RWPE2 (cell line): ENCODE data around the gene RNF39.

Experiments used
- ATAC-seq: fragments of 200-7000 bp; cut with Tn5 transposase; 3 replicates; pipeline ENCODE4 v1.9.1; 2021; ENCODE audit warnings: low read depth
- DNase-seq: peaks from one replicate; pipeline ENCODE4 v3.0.0-alpha.2; 2020; ENCODE audit warnings: low spot score
- H3K27ac ChIP-seq: fragments of 450-650 bp; 2 replicates; pipeline ENCODE4 v1.5.1; 2017; ENCODE audit warnings: mild to moderate bottlenecking; ENCODE audit not compliant: poor library complexity, severe bottlenecking
- H3K27me3 ChIP-seq: fragments of 250-450 bp; sonication (Bioruptor Pico); 2 replicates; pipeline ENCODE4 v1.5.1; 2021; ENCODE audit warnings: mild to moderate bottlenecking, moderate library complexity; ENCODE audit not compliant: insufficient read depth, poor library complexity, severe bottlenecking
- H3K36me3 ChIP-seq: fragments of 250-450 bp; sonication (Bioruptor Pico); 2 replicates; pipeline ENCODE4 v1.5.1; 2020; ENCODE audit warnings: low read depth, mild to moderate bottlenecking, moderate library complexity
- H3K4me1 ChIP-seq: fragments of 250-450 bp; sonication (Bioruptor Pico); 2 replicates; pipeline ENCODE4 v1.5.1; 2021; ENCODE audit warnings: mild to moderate bottlenecking, moderate library complexity; ENCODE audit not compliant: insufficient read depth, poor library complexity, severe bottlenecking
- H3K4me3 ChIP-seq: fragments of 250-450 bp; sonication (Bioruptor Pico); 2 replicates; pipeline ENCODE4 v1.5.1; 2021; ENCODE audit warnings: mild to moderate bottlenecking, moderate library complexity; ENCODE audit not compliant: severe bottlenecking
- H3K9me3 ChIP-seq: fragments of 250-450 bp; sonication (Bioruptor Pico); 2 replicates; pipeline ENCODE4 v1.5.1; 2021; ENCODE audit warnings: mild to moderate bottlenecking, moderate library complexity; ENCODE audit not compliant: severe bottlenecking
- TF ChIP-seq, protein P1 (sequence below): fragments of 450-650 bp; IDR thresholded peaks from one replicate; pipeline ENCODE4 v1.5.1; 2017; ENCODE audit warnings: mild to moderate bottlenecking, moderate library complexity; ENCODE audit not compliant: poor library complexity, severe bottlenecking

RNF39 gene

GRCh38 chr6:30096829-30097228 is 21.3 kb upstream of the RNF39 start:
- no peak for ATAC-seq
- Histone ChIP-seq H3K27ac (no peak overlapping the region), H3K9me3 (no peaks in the 10 kb centered on the region), H3K4me3 (no peak overlapping the region), H3K27me3 (no peaks in the 10 kb centered on the region), H3K36me3 (no peaks in the 10 kb centered on the region), H3K4me1 (peaks cover 6% of the 10 kb centered on the region)
- DNase-seq = no peak
- TF ChIP-seq, protein P1, sequence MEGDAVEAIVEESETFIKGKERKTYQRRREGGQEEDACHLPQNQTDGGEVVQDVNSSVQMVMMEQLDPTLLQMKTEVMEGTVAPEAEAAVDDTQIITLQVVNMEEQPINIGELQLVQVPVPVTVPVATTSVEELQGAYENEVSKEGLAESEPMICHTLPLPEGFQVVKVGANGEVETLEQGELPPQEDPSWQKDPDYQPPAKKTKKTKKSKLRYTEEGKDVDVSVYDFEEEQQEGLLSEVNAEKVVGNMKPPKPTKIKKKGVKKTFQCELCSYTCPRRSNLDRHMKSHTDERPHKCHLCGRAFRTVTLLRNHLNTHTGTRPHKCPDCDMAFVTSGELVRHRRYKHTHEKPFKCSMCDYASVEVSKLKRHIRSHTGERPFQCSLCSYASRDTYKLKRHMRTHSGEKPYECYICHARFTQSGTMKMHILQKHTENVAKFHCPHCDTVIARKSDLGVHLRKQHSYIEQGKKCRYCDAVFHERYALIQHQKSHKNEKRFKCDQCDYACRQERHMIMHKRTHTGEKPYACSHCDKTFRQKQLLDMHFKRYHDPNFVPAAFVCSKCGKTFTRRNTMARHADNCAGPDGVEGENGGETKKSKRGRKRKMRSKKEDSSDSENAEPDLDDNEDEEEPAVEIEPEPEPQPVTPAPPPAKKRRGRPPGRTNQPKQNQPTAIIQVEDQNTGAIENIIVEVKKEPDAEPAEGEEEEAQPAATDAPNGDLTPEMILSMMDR = no peak

DNA sequence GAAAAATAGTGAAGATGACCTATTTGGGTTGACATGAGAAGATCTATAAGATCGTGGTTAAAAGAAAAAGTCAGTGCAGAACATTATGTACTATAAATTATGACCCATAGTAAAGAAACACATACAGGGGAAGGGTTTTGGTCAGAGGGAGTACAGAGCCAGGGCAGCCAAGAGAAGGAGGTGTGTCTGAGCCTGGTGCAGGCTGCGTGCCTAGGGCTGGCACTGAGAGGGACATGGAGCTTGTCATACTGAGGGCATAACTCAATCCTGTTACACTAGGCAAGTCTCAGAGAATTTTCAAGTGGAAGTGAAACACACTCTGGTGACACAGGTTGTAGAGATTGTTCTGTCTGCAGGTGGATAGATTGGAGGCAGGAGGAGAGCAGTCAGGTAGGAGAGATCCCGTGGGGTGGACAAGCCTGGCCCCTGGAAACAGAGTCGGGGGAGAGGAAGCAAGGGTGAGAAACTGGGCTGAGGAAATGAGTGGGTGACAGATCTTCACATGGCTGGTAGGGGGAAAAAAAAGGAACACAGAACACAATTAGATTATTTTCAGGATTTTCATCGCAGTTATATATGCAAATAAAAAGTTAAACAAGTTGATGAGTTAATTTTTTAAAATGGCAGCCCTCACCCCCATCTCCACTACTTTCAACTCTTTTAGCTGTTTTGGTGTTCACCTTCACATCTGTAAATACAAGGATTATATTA is 18.5 kb upstream of the RNF39 start:
- H3K4me3 ChIP-seq = no peak overlapping the region
- ATAC-seq (no peak), DNase-seq (no peak)
- H3K27ac ChIP-seq = no peak overlapping the region
- H3K4me1 ChIP-seq = peaks cover 8% of the 10 kb centered on the region
- H3K9me3 ChIP-seq = no peaks in the 10 kb centered on the region
- no peaks in the 10 kb centered on the region for H3K36me3 ChIP-seq
- no peaks in the 10 kb centered on the region for H3K27me3 ChIP-seq
- TF ChIP-seq, protein P1 = no peak

DNA sequence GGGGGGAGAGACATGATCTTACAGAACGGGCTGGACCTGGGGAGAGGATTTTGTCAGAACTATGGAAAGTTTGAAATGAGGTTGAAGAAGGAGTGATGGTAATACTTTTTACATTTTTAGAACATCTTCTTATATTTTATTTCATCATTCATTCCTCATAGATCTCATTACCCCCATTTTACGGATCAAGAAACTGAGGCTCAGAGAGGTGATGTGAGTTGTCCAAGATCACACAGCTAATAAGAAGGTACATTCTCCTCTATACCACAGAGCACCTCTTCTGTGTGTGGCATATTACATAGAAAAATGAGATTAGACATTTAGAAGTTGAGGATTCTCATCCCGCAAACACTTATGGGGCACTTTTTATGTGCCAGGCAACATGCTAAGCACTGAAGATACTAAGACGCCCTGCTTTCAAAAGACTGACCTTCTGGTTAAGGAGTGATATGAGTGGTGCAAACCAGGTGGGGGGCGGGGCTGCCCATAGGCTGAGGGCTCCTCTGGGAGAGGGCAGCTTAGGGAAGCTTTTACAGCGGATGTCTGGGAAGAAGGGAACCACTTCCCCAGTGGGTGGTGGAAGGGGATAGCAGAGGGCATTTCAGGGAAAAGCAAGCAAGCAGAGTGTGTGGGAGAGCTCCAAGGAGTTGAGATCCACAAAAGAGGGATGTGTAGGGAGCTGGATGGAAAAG is 17.4 kb upstream of the RNF39 start:
- Histone ChIP-seq H3K36me3 (no peaks in the 10 kb centered on the region), H3K9me3 (no peaks in the 10 kb centered on the region), H3K27me3 (no peaks in the 10 kb centered on the region), H3K27ac (no peak overlapping the region), H3K4me1 (peaks cover 8% of the 10 kb centered on the region), H3K4me3 (no peak overlapping the region)
- ATAC-seq (no peak), DNase-seq (no peak)
- TF ChIP-seq, protein P1 = no peak

DNA sequence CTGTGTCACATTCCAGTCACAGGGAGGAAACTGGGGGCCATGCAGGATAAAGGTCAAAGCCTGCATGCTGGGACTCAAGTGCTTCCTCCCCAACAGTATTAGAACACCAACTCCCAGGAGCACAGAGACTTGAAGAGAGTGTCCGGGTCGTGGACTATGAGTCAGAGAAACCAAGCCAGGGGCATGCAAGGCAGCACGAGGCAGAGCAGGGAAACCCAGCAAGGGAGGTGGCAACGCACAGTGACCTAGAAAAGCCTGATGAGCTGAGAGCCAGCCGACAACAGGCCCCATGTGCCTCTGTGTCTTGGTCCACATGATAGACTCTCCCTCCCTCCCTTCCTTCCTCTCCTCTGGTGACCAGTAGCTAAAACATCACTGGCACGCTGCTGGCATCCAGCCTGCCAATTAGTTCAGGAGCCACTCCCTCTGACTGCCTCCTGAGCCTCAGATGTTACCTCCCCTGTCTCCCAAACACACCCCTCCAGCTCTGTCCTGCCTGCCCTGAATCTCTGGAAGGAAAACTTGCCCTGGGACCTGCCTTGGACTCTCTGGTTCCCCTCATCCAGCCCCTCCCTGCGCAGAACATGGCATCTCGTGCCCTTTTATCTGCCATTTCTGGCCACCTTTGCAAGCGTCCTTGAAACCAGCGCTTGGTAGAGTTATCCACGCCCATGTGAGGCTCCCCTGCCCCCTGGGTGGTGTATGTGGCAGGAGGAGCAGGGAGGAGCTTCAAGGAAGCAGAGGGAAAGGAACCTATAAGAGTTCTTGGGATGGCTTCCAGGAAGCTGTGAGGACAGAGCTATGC is 16.2 kb upstream of the RNF39 start:
- Histone ChIP-seq H3K36me3 (no peaks in the 10 kb centered on the region), H3K4me1 (peaks cover 11% of the 10 kb centered on the region), H3K4me3 (no peak overlapping the region), H3K27me3 (no peaks in the 10 kb centered on the region), H3K9me3 (no peaks in the 10 kb centered on the region), H3K27ac (no peak overlapping the region)
- TF ChIP-seq, protein P1 = no peak
- DNase-seq = no peak
- ATAC-seq = peak; percentile 89
